Stimulated activated CD4-positive, alpha-beta T cell treated with anti-CD3 and anti-CD28 coated beads, Interleukin-12 subunit alpha, Interleukin-12 subunit beta, amount 100 ng/mL, for 24 hours (primary cell): ENCODE results near the gene DNAJB1.
A peak's percentile ranks its signal among the peaks of the same experiment; 100 is the strongest.
"Not testable (repeated sequence)": the region's sequence is repeated elsewhere in the genome, so short reads cannot be mapped to it uniquely, and the experiment has no call there.

Experiments used
- DNase-seq, 2 experiments: peaks; one replicate each; pipeline ENCODE4 v3.0.0-alpha.2; 2020; ENCODE audit warnings: low read depth in 2 of 2

Gene DNAJB1

GRCh38 chr19:14520543-14520942, 2.3 kb upstream of the DNAJB1 start:
- DNase-seq, result no peak

GRCh38 chr19:14519860-14520407, 1.7 kb upstream of the DNAJB1 start:
- DNase-seq, result no peak

DNA sequence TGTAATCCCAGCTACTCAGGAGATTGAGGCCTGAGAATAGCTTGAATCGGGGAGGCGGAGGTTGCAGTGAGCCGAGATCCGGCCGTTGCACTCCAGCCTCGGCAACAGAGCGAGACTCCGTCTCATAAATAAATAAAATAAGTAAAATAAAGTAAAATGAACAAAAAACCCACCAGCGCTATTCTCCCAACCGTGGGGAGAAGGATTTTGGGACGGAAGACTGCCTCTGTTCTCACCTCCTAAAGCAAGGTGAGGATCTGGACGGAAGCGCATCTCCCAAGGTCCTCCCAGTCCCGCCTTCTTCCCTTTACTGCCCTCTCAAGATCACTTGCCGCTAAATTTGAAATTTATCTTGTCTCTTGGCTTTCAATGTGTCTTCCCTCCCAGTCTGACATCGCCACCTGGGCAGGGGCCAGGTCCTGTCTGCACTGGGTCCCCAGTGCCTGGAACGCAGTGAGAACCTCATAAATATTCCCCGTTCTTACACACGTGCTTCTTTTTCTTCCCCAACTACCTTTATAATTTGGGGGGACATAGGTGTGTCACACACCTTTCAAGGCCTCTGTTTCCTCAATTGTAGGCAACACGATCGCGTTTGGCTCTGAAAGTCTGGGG, 1.2 kb upstream of the DNAJB1 start:
- DNase-seq, result no peak

DNA sequence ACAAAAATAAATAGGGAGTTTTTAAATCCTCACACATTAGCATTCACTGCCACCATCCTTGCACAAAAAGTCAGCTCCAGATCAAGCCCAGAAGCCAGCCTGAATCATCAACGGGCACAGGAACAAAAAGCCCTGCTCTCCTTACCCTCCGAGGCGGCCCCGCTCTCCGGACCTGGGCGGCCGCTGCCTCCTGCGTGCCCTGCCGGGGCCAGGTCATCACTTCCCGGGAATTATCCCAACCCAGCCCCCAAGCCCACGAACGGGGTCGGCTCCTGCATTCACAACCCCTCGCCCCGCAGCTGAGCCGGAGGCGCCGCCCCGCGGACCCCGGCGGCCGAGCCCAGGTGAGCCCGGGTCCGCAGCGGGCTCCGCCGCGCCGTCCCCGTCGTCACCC, 754 bp downstream of the DNAJB1 start:
- DNase-seq, result no peak

- DNase-seq, result no peak
These were observed 1.3 kb downstream of the DNAJB1 start for GRCh38 chr19:14516746-14517438.

- no peak for DNase-seq
These were observed 2.1 kb downstream of the DNAJB1 start for GRCh38 chr19:14516048-14516534.

DNA sequence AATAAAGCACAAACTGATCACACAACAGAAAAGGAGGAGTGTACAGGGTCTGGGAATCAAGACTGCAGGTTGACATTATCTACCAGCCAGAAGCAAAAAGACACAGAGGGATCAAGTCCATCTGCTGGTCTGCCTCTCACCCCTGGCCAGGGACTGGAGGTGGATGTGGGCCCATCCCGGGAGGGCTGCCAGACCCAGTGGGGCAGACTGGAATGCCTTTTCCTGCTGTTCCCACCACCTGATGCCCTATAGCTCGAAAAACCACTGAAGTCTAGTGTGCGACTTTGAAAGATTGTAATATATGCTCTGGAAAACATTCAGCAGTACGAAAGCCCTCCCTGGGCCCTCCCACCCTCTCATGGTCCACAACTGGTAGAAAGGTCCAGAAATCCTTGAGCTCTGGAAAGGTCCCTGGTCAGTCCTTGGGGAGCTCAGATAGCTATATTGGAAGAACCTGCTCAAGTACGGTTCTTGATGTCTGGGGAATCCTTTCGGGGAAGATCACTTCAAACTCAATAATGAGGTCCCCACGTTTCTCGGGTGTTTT, 2.6 kb downstream of the DNAJB1 start:
- DNase-seq, result no peak

- no peak for DNase-seq
These were observed 3.9 kb downstream of the DNAJB1 start for GRCh38 chr19:14514215-14514863.

GRCh38 chr19:14512406-14512961, 5.7 kb downstream of the DNAJB1 start:
- no peak for DNase-seq

GRCh38 chr19:14511229-14511593, 7.0 kb downstream of the DNAJB1 start:
- DNase-seq, result no peak

DNA sequence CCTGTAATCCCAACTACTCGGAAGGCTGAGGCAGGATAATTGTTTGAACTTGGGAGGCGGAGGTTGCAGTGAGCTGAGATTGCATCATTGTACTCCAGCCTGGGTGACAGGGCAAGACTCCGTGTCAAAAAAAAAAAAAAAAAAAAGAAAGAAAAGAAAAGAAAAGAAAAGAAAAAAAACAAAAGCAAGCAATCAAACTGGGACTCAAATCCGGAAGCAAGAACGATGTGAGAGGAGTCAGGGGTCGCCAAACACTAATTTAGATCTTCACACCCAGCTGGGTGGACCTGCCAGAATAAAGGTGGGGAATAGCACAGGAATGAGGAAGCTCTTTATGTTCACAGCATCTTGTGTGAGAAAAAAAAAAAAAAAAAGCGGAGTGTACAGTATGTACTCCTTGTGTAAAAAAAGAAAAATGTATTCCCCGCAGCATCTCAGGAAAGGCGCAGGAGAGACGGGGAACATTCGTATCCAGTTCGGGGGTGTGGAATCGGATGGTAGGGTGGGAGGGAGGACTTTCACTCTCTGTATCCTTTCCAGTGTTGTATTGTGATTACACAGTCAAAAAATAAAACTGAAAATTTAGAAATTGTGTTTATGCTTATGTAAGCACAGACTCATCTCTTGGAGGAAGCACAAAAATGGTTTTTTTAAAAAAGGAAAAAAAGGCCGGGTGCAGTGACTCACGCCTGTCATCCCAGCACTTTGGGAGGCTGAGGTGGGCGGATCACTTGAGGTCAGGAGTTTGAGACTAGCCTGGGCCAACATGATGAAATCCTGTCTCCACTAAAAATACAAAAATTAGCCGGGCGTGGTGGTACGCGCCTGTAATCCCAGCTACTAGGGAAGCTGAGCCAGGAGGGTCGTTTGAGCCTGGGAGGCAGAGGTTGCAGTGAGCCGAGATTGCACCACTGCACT, 7.6 kb downstream of the DNAJB1 start:
- DNase-seq, result no peak

DNA sequence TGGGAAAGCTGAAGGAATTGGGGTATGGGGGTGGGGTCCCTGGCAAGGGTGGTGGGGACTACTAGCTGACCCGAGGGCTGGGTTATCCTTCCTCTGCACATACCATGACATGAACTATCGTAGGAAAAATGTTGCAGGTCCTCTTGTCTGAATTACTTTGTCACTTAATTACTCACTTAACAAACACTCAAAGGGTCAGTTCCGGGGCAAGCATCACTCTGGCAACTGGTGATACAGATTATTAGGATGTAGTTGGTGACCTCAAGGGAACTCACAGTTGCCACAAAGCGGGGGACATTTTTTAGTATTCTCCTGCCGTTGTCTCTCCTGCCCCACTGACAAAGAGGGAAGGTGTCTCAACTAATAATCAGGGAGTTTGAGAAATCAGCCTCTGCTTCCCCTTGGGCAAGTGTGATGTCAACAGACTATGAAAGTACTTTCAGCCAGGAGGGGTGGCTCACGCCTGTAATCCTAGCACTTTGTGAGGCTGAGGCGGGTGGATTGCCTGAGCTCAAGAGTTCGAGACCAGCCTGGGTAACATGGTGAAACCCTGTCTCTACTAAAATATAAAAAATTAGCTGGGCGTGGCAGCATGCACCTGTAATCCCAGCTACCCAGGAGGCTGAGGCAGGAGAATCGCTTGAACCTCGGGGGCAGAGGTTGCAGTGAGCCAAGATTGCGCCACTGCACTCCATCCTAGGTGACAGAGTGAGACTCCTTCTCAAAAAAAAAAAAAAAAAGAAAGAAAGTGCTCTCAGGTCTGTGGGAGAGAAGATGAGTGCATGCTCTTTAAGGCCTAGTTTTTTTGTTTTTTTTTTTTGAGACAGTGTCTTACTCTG, 10.3 kb downstream of the DNAJB1 start:
- no peak for DNase-seq

- DNase-seq, result peak in 1 of 2 experiments; percentile 69
These were observed 12.5 kb downstream of the DNAJB1 start for GRCh38 chr19:14505488-14506239.

GRCh38 chr19:14504575-14504974, 13.6 kb downstream of the DNAJB1 start:
- not testable (repeated sequence) for DNase-seq

- DNase-seq, result no peak
These were observed 14.9 kb downstream of the DNAJB1 start for GRCh38 chr19:14503285-14503684.

GRCh38 chr19:14502334-14503092, 15.7 kb downstream of the DNAJB1 start:
- no peak for DNase-seq

GRCh38 chr19:14497228-14497921, 20.8 kb downstream of the DNAJB1 start:
- no peak for DNase-seq

- no peak for DNase-seq
These were observed 21.4 kb downstream of the DNAJB1 start for GRCh38 chr19:14496834-14497227.
